Umbilical cord (tissue), 2 donors: ENCODE data around the gene HACD2. TPM values are rescaled to one million over a fixed set of nuclear protein-coding genes. Genes with fewer than 3 reads are reported as not detected.
"Not testable (repeated sequence)": the region's sequence is repeated elsewhere in the genome, so short reads cannot be mapped to it uniquely, and the experiment has no call there.

ENCODE experiments used
- DNase-seq: peaks from one replicate; pipeline ENCODE4 v3.0.0-alpha.2; 2015; ENCODE audit warnings: low spot score
- total RNA-seq: library from RNA; depleted of rRNA; stranded (reverse); fragments of >200 nt; gene quantifications from one replicate; pipeline ENCODE4 v1.2.3, GENCODE V29; 2014; ENCODE audit warnings: low replicate concordance; ENCODE audit not compliant: insufficient read depth

HACD2 gene
- total RNA-seq, 1 donor from 2014 or later: 14.7 TPM

DNA sequence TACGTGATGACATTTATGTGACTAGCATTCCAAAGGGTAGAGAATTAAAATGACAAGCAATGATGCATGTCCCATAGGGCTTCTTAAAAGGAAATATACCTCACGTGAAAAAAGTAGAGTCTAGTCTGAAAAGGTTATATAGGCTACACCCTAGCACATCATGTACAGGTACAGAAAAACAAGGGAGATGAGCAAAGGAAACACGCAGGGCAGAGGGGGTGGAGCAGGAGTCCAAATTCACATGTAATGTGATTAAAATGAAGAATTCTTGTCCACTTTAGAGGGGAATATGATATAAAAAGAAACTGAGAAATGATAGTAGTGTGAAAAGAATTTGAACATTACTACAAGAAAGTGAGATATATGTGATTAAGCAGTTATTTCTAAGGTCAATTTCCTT lies 59.4 kb downstream of the HACD2 start:
- no peak for DNase-seq

DNA sequence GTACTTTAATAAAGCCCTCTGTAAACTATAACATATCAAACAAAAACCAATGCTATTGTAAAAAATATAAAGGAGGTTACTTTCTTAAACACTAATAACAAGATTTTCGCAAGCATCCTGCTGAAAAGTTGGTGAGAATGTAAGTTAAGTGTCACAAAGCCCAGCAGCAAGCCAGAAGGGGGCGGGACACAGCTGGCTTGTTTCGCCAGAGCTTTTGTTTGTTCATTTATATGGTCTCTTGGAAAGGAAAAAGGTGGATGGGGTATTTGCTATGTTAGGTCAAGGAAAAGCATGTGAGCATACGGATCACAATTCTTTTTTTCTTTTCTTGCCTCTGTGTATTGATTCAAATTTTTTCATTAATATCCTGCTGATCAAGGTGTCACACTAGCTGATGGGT lies 59.9 kb downstream of the HACD2 start:
- no peak for DNase-seq

DNA sequence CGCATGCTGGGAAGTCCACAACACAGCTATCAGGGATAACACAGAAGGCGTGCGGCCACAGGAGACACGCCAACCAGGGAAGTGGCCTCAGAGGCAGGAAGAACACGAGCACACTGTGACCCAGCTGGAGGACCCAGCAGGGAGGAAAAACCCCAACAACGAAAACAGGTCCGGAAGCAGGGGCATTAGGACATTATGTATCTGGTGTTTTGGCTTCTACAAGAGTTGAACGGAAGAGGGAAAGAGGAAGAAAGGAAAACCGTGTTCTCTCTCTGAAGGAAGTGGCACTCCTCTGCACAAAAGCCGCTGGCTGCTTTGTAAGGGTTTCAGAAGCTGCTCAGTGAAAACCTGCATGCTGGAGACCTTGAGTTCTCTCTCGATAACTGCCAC lies 61.8 kb downstream of the HACD2 start:
- no peak for DNase-seq

DNA sequence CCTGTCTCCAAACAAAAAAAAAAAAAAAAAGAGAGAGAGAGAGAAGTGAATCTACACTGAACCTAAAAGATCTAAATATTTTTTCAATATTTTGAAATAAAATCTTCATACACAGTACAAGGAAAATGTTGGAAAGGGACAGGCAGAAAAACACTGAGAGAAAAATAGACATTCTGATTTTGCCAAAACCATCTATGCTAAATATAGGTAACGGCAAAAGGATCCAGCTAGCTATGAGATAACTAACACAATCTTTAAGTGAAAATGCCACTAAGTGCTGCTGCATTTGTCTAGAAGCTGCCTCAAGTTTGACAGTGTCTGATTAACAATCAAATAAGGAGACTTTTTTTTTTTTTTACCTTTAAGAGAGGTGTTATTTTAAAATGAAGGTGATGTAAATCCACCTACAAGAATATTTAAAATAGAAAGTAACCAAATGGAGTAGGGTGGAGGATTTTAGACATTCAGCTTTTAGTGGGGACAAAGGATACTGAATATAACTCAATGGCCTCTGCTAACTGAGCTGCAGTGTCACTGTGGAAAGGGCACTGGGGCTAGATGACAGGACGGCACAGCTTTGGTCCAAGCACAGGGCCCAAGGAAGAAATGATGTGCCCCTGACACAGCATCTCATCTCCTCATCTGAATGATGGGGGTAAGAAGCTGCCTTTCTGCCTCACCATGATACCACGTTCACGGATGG lies 62.4 kb downstream of the HACD2 start:
- no peak for DNase-seq

DNA sequence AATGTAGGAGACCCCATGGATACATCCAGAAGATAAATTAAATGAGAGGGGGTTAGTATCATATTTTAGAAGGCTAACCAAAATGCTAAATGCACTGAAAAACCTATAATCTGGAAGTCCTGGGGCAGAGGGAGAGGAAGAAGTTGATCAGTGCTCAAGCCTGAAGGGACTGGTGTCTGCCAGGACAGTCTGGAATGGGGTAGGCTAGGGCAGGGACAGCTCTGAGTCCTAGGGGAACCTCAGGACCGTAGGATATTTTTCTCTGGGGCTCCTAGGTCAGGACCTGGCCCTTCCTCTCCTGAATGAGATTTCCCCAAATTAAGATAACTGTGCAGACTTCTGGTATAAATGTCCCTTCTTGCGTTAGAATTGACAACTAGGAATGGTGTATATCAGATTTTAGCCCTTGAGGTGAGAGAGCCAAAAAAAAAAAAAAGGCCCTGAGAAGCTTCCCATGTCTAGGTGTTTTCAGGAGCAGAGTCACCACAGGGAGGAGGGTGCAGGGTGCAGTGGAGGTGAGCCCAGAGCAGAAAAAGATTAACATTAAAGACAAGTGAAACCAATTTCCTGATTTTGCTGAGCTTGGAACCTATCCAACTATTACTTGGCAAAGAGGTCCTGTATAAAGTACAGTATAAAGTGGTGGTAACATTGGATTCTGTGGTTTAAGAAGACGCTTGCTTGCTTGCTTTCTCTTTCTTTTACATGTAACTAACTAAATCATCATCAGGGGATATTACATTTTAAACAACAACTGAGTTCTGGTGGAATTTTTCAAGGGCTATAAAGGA lies 63.5 kb downstream of the HACD2 start:
- DNase-seq: no peak

DNA sequence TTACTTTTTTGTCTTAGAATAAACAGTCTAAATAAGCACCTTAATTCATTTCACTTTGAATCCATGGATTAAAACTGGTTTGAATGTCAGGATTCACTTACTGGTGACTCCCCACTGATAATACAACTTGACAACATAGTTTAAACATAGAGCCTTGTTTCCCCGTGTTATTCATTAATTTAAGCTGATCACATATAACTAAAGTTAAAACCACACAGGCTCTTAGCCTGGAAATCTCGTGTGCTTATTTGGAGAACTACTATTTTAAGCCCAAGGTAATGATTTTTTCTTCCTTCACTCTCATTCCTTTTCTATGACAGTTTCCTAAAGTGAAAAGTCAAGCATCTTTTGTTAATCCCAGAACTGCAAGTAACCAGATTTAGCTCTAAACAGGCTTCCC lies 64.2 kb downstream of the HACD2 start:
- DNase-seq: no peak

DNA sequence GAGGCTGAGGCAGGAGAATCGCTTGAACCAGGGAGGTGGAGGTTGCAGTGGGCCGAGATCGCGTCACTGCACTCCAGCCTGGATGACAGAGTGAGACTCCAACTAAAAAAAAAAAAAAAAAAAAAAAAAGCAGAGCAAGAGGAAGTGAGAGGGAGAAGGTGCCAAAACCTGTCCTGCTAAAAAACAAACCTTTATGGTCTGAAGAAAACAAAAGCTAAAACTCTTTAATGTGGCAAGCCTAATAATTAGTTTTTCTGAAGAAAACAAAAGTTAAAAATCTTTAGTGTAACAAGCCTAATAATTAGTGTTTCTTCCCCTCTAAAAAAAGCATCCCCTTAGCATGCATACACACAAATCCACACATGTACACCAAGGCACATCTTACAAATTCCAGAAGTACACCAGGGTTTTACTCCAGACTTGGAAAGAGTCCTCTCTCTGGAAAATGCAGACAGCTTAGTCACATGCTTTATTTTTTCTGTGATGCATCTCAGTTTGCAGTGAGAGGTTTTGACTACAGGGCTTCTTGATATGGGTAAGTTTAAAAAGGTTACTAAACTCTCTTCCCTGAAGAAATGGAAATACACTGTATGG lies 65.9 kb downstream of the HACD2 start:
- no peak for DNase-seq

DNA sequence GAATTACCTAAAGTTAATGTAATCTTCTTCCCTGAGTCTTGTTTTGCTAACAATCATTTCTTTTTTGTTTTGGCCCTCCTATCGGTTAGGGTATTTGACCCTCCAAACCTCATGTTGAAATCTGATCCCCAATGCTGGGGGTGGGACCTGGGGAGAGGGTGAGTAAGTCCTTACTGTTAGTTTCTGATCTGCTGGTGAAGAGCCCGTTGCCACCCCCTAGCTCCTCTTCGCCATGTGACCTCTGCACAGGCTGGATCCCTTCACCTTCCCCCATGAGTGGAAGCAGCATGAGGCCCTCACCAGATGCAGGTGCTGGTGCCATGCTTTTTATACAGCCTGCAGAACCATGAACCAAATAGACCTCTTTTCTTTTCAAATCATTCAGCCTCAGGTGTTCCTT lies 73.1 kb downstream of the HACD2 start:
- no peak for DNase-seq

DNA sequence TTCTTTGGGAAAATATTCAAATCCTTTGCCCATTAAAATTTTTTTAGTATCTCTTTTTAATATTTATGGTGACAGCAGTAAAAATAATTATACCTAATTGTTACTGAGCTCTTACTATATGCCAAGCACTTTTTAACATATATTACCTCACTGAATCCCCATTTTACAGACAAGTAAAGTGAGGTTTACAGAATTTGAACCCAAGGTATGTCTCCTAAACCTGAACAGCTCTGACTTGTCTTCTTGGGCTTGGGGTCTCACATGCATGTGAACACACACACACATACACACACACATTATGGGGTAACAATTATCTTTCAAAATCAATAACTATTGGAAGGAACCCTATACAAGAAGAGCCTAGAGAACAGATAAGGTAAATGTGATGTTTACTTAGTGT lies 73.8 kb downstream of the HACD2 start:
- no peak for DNase-seq

DNA sequence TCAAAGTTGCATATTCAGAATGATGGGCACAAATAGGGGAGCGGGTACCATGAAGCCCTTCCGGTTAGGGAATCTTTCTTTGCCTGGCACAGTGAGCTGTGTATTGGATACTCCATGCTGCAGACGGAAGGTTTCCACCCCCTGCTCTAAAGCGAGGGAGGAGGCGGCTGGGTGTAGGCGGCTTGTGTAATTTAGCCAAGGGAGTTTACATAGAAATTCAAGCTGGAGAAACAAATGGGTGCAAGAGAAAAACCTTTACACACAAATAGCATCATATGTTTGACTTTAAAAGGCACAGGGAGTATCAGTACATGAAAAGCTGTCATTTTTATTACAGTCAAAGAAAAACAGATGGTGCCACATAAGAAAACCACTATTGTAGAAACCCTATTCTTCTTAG lies 76.7 kb downstream of the HACD2 start:
- no peak for DNase-seq

DNA sequence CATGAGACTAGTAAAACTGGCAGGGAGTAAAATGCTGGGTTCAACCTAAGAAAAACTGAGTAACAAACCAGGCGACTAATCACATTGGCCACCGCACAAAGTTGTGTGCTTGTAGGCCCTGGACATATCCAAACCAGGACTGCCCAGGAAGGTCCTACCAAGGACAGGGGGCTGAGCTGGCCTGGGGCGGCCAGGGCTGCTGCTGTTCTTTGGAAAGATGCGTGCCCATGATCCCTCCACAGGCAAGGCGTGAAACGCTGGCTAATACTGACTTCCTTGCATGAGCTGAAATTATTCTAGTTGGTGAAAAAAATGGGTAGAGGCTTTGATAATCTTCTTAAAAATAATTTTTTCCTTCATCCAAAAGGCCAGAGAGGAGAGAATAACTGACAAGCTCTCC lies 79.0 kb downstream of the HACD2 start:
- DNase-seq: no peak

DNA sequence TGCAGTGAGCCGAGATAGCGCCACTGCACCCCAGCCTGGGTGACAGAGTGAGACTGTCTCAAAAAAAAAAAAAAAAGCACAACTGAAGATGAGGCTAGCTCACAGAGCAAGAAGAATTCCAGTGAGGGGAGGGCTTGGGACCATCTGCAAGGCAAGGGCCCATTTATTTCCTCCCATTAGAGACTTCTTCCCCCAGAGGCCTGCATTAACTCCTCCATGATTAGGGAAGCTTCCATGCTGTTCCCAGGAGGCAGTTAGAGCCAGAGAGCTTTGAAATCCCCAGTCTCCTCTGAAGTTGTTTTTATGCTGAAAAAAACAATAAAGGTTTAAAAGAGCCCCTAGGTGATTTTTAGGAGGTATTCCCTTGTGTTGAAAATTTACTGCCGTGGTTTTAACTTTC lies 81.7 kb downstream of the HACD2 start:
- no peak for DNase-seq

DNA sequence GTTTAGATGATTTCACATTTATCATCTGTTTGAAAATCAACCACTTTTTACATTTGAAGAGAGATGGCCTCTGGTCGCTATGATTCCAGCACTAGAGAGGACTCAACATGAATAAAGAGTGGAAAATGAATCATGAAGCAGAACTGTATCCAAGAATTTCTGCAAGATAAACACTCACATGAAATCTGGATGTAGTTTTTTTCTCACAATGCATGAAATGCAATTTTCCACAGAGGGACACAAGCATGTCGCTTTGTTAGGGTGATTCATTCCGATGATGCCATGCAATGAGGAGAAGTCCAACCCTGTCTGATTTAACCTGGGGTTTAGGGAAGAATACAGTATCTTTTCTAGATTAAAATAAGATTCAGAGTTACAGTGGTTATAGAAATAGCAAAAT lies 85.5 kb downstream of the HACD2 start:
- DNase-seq: peak; percentile 51

DNA sequence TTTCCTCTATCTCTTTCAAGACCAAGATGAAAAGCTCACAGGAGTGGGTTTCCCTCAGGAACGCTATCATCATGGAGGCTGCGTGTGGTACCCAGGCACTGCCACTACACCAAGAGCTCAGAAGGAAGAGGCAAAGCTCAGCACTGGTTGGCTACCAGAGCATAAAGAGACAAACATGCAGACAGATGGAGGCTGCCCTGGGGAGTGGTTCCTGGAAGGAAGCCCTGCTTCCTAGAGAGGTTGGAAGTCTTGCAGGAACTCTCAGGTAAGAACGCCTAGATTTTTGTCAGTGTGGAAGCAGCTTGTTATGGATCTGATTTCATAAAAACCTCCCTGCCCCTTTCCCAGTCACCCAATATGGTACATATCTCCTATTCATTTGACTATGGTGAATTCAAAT lies 86.1 kb downstream of the HACD2 start:
- DNase-seq: no peak

DNA sequence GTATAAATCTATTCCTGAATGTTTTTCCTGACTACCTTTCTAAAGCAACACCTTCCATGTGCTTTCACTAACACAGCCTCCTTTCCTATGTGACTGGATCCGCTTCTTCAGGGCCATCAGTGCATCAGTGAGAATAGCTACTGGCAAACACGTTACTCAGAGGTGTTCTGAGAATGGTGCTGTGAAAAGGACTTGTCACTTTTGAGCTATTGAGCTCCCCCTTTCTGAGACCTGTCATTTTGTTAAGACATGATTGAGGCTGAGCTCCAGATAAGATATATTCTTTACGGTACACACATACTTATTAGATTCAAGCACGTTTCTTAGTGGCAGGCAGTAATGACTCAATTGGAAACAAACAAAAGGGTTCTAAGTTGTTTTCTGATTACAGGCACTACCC lies 90.9 kb downstream of the HACD2 start:
- no peak for DNase-seq

DNA sequence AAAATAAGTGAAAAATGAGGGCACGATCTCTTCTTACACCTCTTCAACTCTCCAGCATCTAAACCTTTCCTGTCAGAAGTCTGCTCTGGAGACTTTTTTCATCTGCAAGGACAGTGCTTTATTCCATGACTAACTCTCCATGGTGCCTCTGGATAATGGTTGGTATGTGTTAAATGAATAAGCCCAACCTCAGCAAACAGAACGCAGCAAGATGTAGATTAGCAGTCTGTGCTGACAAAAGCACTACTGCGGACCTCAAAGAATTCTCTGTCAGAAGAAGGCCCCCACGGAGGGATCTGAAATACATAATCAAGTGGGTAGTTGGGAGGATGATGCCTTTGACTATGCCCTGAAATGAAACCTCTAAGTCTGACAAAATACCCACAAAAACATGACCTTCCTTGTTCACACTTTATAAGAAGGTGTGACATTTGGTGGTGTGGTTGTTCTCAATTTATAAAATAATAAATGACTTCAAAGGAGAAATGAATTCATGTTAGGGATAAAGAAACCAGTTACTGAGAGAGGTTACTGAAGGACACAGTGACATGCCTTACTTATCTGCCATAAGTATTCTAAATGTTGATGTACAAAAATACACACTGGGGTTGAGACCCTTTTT lies 92.8 kb downstream of the HACD2 start:
- no peak for DNase-seq

DNA sequence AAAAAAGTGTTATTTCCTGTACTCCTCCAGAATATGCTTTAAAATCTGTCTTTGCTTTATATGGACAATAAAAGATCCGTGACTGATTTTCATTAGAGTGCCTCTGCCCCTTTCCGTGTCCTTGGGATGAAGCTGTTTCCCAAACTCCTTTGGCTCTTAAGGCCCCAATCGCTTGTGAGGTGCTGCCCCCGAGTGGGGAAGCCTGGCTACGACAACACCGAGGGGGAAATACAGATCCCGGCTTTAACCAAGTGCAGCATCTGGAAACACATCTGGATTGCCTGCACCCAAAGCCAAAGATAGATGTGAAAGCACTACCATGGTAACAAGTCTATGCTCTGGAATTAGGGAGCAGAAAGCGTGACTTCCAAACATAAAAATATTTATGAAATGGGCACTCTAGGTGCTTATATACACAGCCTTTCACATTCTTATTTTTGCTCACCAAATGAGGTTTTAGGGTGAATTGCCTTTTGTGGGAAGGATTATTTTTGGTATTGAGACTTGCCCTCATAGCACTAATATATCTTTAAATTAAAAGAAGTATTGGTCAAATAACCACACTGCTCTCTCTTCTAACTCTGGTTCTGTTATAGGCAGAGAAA lies 95.4 kb downstream of the HACD2 start:
- peak; percentile 88 for DNase-seq

DNA sequence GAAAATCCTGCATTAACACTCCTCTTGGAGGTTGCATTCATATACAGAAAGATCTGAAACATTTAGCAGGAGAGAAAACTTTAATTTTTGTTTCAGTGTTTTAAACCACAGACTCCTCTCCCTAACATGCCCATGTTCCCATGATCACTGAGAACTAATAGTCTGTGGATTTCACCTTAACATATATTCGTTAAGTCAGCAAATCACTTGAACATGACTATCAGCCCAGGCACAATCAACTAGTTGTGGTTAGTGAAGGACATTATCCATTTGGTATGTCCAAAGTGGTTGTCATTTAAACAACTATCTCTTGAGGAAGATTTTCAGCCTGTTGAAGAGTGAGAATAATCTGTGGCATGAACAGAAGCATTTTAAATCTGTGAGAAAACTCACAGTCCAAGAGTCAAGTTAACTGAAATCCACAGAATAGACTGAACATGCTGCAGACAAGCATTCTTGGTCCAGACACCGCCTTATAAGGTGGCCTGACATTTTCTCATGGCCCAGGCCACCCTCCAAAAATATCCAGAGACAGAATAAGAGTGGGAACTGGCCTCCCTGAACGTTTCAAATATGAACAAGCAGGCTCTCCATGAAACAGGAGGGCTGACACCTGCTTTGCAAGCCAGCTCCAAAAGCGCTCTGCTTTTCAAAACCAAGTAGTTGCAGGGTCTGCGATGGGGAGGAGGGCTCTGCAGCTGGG lies 96.1 kb downstream of the HACD2 start:
- peak; percentile 23 for DNase-seq

DNA sequence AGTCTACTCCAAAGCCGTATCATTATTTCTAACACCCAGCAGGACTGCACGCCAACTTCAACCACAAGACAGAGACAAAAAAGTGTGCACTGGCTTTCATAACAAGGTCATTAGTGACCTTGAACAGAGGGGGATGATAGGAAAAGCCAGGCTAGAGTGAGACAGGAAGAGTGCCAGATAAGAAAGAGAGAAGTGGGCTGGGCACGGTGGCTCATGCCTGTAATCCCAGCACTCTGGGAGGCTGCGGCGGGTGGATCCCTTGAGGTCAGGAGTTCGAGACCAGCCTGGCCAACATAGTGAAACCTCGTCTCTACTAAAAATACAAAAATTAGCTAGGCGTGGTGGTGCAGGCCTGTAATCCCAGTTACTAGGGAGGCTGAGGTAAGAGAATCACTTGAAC lies 97.8 kb downstream of the HACD2 start:
- not testable (repeated sequence) for DNase-seq

DNA sequence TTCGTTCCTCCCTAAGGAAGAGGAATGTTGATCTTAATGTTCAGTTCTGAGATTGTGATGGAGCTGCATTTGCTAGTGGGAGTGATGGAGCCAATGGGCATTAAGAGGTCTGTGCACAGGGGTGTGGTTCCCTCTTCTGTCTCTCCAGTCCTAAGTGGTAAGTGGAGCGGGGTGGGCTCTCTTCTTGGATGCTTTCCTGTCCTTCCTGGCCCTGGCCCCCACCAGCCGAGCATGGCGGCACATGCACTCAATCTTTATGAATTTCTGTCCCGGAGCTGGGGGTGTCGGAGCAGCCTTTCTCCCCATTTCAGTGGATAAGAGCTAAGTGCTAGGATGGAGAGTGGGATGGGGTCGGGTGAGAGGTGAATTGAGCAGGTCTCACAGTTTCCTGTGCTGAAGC lies 98.4 kb downstream of the HACD2 start:
- DNase-seq: no peak

DNA sequence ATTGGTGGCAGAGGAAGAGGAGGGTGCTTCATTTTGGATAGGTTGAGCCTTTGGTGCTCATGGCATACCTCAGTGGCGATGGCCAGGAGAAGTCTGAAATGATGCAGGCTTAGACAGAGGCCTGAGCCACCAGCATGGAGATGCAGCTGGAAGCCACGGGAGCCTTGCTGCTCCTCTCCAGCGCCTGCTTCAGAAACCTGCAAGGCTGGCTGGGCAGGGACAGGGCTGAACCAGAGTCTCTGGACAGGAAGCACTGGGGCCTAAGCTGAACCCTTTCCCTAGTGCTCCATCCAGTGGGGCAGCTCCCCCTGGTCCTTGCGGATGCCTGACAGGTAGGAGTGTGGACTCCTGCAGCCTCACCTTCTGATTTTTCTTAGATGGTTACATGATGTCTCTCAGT lies 99.3 kb downstream of the HACD2 start:
- no peak for DNase-seq

DNA sequence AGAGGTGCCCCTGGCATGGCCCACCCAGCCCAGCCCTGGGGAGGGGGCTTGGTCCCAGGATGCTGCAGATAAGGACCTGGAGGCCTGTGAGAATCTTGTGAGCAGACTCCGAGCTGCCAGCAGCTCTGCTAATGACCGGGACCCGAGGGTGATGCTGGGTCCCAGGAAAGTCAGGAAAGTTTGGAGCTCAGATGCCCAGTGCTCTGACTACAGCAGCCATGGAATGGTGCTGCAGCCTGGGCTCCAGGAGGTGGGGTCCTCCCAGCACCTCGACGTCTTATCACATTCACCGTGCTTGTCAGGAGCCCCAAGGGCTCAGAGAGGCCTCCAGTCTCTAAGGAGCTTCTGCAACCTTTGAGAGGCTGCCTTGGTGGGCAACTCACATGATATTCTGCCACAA lies 101.7 kb downstream of the HACD2 start:
- no peak for DNase-seq
